ENCODE data around the gene RAB3A. TPM values are rescaled to one million over a fixed set of nuclear protein-coding genes. Genes with fewer than 3 reads are reported as not detected.

The RAB3A gene
- total RNA-seq, 1 donor from 2014 or later = 77.4 TPM

- H3K4me3 Mint-ChIP-seq (ENCODE audit: unreplicated experiment) = peak overlapping the region; percentile 64
- DNase-seq = no peak
- H3K9me3 Mint-ChIP-seq (ENCODE audit: unreplicated experiment) = peaks cover 6% of the 10 kb centered on the region
- peaks cover 11% of the 10 kb centered on the region for H3K4me1 Mint-ChIP-seq (ENCODE audit: low read depth, unreplicated experiment)
- no peaks in the 10 kb centered on the region for H3K36me3 Mint-ChIP-seq (ENCODE audit: unreplicated experiment)
- H3K27ac Mint-ChIP-seq (ENCODE audit: unreplicated experiment) = peak overlapping the region; percentile 77
- H3K27me3 Mint-ChIP-seq (ENCODE audit: unreplicated experiment) = peaks cover 11% of the 10 kb centered on the region
- TF ChIP-seq, protein P1, sequence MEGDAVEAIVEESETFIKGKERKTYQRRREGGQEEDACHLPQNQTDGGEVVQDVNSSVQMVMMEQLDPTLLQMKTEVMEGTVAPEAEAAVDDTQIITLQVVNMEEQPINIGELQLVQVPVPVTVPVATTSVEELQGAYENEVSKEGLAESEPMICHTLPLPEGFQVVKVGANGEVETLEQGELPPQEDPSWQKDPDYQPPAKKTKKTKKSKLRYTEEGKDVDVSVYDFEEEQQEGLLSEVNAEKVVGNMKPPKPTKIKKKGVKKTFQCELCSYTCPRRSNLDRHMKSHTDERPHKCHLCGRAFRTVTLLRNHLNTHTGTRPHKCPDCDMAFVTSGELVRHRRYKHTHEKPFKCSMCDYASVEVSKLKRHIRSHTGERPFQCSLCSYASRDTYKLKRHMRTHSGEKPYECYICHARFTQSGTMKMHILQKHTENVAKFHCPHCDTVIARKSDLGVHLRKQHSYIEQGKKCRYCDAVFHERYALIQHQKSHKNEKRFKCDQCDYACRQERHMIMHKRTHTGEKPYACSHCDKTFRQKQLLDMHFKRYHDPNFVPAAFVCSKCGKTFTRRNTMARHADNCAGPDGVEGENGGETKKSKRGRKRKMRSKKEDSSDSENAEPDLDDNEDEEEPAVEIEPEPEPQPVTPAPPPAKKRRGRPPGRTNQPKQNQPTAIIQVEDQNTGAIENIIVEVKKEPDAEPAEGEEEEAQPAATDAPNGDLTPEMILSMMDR (IDR thresholded peaks at IDR 0.05; ENCODE audit: partially characterized antibody, unreplicated experiment) = no peak
Measured at GRCh38 chr19:18226956-18227780, 23.3 kb upstream of the RAB3A start.

DNA sequence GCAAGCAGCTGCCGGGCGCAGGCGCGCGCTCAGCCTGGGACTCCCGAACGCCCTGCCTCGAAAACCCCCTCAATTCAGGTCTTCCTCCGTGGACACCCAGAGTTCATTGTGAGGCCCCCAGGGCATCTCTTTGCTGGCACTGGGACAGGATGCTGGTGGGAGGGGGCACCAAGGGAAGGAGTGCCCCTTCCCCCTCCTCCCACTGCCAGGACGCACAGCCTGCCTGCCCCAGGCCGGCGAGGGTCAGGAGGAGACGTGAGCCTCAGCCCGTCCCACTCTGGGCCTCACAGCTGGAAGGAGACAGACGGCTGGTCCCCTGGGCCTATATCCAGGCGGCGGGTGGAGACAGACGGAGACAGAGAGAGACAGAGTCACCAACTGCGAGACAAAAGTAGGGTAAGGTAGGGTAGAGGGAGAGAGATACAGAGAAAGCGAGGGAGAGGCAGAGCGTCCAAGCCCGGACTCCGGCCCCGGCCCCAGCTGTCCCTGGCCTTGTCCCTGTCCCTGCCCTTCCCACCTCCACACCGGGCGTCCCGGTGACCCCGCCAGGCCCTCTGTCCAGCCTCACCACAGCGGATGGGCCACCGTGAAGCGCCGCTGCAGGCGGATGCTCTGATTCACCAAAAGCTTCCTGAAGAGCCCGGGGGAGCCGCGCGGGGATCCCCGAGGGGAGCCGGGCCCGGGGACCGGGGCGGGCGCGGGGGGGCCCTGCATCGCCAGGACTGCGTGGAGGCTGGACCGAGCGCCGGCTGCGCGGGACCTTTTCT is 22.0 kb upstream of the RAB3A start, which contains the start of gene PDE4C:
Gene PDE4C, minus strand, starts transcription at position 737 of the 767 bp plus-strand sequence. Its CDS starts 23 bp downstream, at position 714.
- H3K36me3 Mint-ChIP-seq (ENCODE audit: unreplicated experiment) = no peaks in the 10 kb centered on the region
- H3K27ac Mint-ChIP-seq (ENCODE audit: unreplicated experiment) = peak within 1 kb of the TSS; percentile 94
- peak; percentile 84 for DNase-seq

DNA sequence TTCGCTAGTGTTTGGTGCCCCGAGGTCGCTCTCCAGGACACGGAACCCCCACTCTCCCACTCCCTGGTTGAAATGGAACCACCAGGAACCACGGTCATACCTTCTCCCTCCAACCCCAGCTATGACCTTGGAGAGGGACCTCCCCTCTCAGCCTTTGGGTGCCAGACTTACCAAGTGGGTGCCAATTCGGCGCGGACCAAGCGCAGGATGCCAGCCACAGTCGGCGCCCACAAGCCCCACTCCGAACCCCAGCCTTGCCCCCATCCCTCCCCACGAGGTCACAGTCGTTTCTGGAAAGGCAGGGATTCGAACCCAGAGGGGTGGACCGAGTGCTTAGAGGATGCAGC is 21.5 kb upstream of the RAB3A start:
- Mint-ChIP-seq H3K27me3 (ENCODE audit: unreplicated experiment) (peaks cover 12% of the 10 kb centered on the region), H3K4me3 (ENCODE audit: unreplicated experiment) (peak overlapping the region; percentile 94), H3K4me1 (ENCODE audit: low read depth, unreplicated experiment) (peaks cover 10% of the 10 kb centered on the region), H3K27ac (ENCODE audit: unreplicated experiment) (peak overlapping the region; percentile 94), H3K36me3 (ENCODE audit: unreplicated experiment) (no peaks in the 10 kb centered on the region), H3K9me3 (ENCODE audit: unreplicated experiment) (peaks cover 8% of the 10 kb centered on the region)
- no peak for DNase-seq
- TF ChIP-seq, protein P1 (IDR thresholded peaks at IDR 0.05; ENCODE audit: partially characterized antibody, unreplicated experiment) = no peak

More for the DNA sequence above, 22.0 kb upstream of the RAB3A start, which contains the start of gene PDE4C:
- TF ChIP-seq, protein P1 (IDR thresholded peaks at IDR 0.05; ENCODE audit: partially characterized antibody, unreplicated experiment) = no peak
- Mint-ChIP-seq H3K27me3 (ENCODE audit: unreplicated experiment) (peaks cover 12% of the 10 kb centered on the region), H3K4me1 (ENCODE audit: low read depth, unreplicated experiment) (peaks cover 10% of the 10 kb centered on the region), H3K9me3 (ENCODE audit: unreplicated experiment) (peaks cover 8% of the 10 kb centered on the region), H3K4me3 (ENCODE audit: unreplicated experiment) (peak within 1 kb of the TSS; percentile 94)

GRCh38 chr19:18224525-18225354 is 20.9 kb upstream of the RAB3A start:
- H3K36me3 Mint-ChIP-seq (ENCODE audit: unreplicated experiment) = no peaks in the 10 kb centered on the region
- H3K27ac Mint-ChIP-seq (ENCODE audit: unreplicated experiment) = peak overlapping the region; percentile 94
- peaks cover 14% of the 10 kb centered on the region for H3K27me3 Mint-ChIP-seq (ENCODE audit: unreplicated experiment)
- TF ChIP-seq, protein P1 (IDR thresholded peaks at IDR 0.05; ENCODE audit: partially characterized antibody, unreplicated experiment) = no peak
- H3K9me3 Mint-ChIP-seq (ENCODE audit: unreplicated experiment) = peaks cover 8% of the 10 kb centered on the region
- DNase-seq = peak; percentile 99
- H3K4me3 Mint-ChIP-seq (ENCODE audit: unreplicated experiment) = peak overlapping the region; percentile 94
- H3K4me1 Mint-ChIP-seq (ENCODE audit: low read depth, unreplicated experiment) = peaks cover 10% of the 10 kb centered on the region
